GM12892 (cell line): Measurements from ENCODE around the gene PIN4.

Experiments used
- POLR2A ChIP-seq: IDR thresholded peaks from 2 replicates; pipeline ENCODE4 v1.6.1; 2011; ENCODE audit warnings: low read depth, low read length, control low read depth
- TAF1 ChIP-seq: IDR thresholded peaks from 2 replicates; pipeline ENCODE4 v1.6.1; 2011; ENCODE audit warnings: low read depth, mild to moderate bottlenecking, control low read depth, low read length, borderline replicate concordance

DNA sequence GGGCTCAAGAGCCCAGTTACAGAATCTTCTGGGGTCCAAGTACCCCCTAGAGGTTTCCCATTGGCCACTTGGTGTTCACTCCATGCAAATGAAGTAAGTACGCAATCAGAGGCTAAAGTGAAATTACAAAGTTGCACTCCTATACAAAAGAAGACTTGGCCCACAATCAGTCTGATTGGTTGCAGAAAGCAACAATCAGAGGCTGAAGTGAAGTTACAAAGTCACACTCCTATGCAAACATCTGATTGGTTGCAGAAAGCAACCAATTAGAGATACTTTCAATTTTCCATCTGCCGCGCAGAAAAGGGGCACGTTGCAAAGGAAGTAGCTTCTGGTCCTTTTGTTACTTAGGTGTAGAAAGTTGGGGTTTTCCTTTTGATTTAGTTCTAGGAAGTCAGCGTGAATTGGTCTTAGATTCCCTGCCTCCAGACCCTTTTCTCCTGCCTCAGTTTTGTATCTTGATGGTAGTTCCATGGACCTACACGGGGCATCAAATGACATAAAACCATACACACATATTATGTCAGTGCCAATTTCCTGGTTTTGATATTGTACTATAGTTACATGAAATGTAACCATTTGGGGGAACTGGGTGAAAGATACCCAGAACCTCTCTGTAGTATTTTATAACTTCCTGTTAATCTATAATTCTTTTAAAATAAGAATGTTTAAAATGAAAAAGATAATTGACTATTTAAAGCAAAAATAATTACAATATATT is 12.4 kb upstream of the PIN4 start:
- TF ChIP-seq POLR2A (no peak), TAF1 (no peak)
